GM12873 (cell line): Measurements from ENCODE around the gene BTF3L4.

Experiments
- CTCF ChIP-seq: IDR thresholded peaks from 2 replicates; pipeline ENCODE4 v1.5.1; 2012; ENCODE audit warnings: low read depth, mild to moderate bottlenecking, moderate library complexity, low read length, control low read depth; ENCODE audit not compliant: insufficient read depth; ENCODE audit errors: missing control alignments

The BTF3L4 gene

GRCh38 chr1:52096216-52096615 is 40.1 kb downstream of the BTF3L4 start:
- TF ChIP-seq CTCF, result no peak

- no peak for TF ChIP-seq CTCF
Measured at GRCh38 chr1:52098139-52098871, 42.2 kb downstream of the BTF3L4 start.

- TF ChIP-seq CTCF, result no peak
Measured at GRCh38 chr1:52102336-52103013, 46.4 kb downstream of the BTF3L4 start.

GRCh38 chr1:52111492-52111891 is 55.4 kb downstream of the BTF3L4 start:
- TF ChIP-seq CTCF, result no peak

- TF ChIP-seq CTCF, result no peak
Measured at GRCh38 chr1:52112489-52112888, 56.4 kb downstream of the BTF3L4 start.

- no peak for TF ChIP-seq CTCF
Measured at GRCh38 chr1:52119301-52120079, 63.4 kb downstream of the BTF3L4 start.

- no peak for TF ChIP-seq CTCF
Measured at GRCh38 chr1:52122384-52122783, 66.3 kb downstream of the BTF3L4 start.
